Lung (tissue), 12 donors: ENCODE results near the gene SH3GL1. TPM values are rescaled to one million over a fixed set of nuclear protein-coding genes. Genes with fewer than 3 reads are reported as not detected.

Experiments used
- ATAC-seq: fragments of 200-7000 bp; cut with Tn5 transposase; one replicate; pipeline ENCODE4 v1.9.1; 2020; ENCODE audit warnings: moderate number of reproducible peaks; ENCODE audit not compliant: insufficient read depth, low FRiP score
- DNase-seq, 3 donors: peaks; one replicate each; pipeline ENCODE4 v3.0.0-alpha.2; 2013 to 2017
- H3K27ac ChIP-seq, 2 donors: one replicate each; pipeline ENCODE4 v1.5.1; 2013; ENCODE audit warnings: mild to moderate bottlenecking in 2 of 2, moderate library complexity in 2 of 2, control low read depth in 1 of 2, inconsistent platforms in 1 of 2, low read depth in 1 of 2, low read length in 1 of 2
- H3K27me3 ChIP-seq, 3 donors: one replicate each; pipeline ENCODE4 v1.5.1; 2013; ENCODE audit warnings: low read length in 2 of 3; ENCODE audit not compliant: control insufficient read depth in 3 of 3, insufficient read depth in 3 of 3
- H3K36me3 ChIP-seq, 4 donors: one replicate each; pipeline ENCODE4 v1.5.1; 2013; ENCODE audit warnings: low read length in 4 of 4, mild to moderate bottlenecking in 1 of 4, moderate library complexity in 1 of 4; ENCODE audit not compliant: control insufficient read depth in 4 of 4, insufficient read depth in 4 of 4
- H3K4me1 ChIP-seq, 5 donors: one replicate each; pipeline ENCODE4 v1.5.1; 2013; ENCODE audit warnings: low read length in 5 of 5, mild to moderate bottlenecking in 2 of 5, moderate library complexity in 1 of 5; ENCODE audit not compliant: control insufficient read depth in 5 of 5, insufficient read depth in 5 of 5
- H3K4me3 ChIP-seq: one replicate; pipeline ENCODE4 v1.5.1; 2013; ENCODE audit warnings: mild to moderate bottlenecking, control low read depth, moderate library complexity
- H3K9ac ChIP-seq, 2 donors: one replicate each; pipeline ENCODE4 v1.5.1; 2013; ENCODE audit warnings: low read length in 2 of 2, control low read depth in 1 of 2; ENCODE audit not compliant: insufficient read depth in 1 of 2
- H3K9me3 ChIP-seq, 4 donors: one replicate each; pipeline ENCODE4 v1.5.1; 2013; ENCODE audit warnings: low read length in 3 of 4, mild to moderate bottlenecking in 1 of 4, moderate library complexity in 1 of 4; ENCODE audit not compliant: control insufficient read depth in 4 of 4, insufficient read depth in 3 of 4
- CTCF ChIP-seq: IDR thresholded peaks from 2 replicates; pipeline ENCODE4 v1.5.1; 2012; ENCODE audit warnings: mild to moderate bottlenecking; ENCODE audit errors: control extremely low read depth, extremely low read depth
- WGBS, 2 donors: extraction: QIAGEN DNeasy Blood & Tissue Kit; methylation state at CpG; one replicate each; pipeline ENCODE4 v1.1.7; 2013; 5-methylcytosine and 5-hydroxymethylcytosine counted together
- polyA plus RNA-seq, 2 donors: library from polyadenylated mRNA; stranded (reverse); fragments of 200-250 nt; gene quantifications; one replicate each; pipeline ENCODE4 v1.2.1, GENCODE V29; 2013
- total RNA-seq, 2 donors: library from RNA; depleted of rRNA in 1 of 2; stranded (reverse); fragments of >200 nt in 1 of 2; gene quantifications; one replicate each; pipeline ENCODE4 v1.2.1, GENCODE V29; 2014 to 2021
- donor health status: control.
- donor health status: control.
- donor health status: Bipolar disorder and iron deficiency.
- donor health status: healthy.
- donor health status: DM: yes; HTN: yes; CAD: no.

Gene SH3GL1
- total and polyA plus RNA-seq, 4 donors = 30.6 to 68.6 (median 59.2) TPM

- ATAC-seq = no peak
- 87 to 89% methylated on average over 12 of the region's 12 CpGs for WGBS, 2 donors
Measured at GRCh38 chr19:4439243-4439642, 38.9 kb upstream of the SH3GL1 start.

GRCh38 chr19:4437103-4437502 is 36.8 kb upstream of the SH3GL1 start:
- Histone ChIP-seq H3K9me3 (no peaks in the 10 kb centered on the region), H3K27me3 (no peaks in the 10 kb centered on the region), H3K27ac (no peak overlapping the region), H3K4me1 (no peaks in the 10 kb centered on the region), H3K9ac (no peak overlapping the region), H3K4me3 (no peak overlapping the region), H3K36me3 (peaks cover 2 to 12% (median 9%) of the 10 kb centered on the region in 4 donors)
- DNase-seq = no peak
- no peak for ATAC-seq
- 94 to 98% methylated on average over 10 of the region's 10 CpGs for WGBS, 2 donors
- no peak for TF ChIP-seq CTCF

More at GRCh38 chr19:4439243-4439642, 38.9 kb upstream of the SH3GL1 start:
- no peaks in the 10 kb centered on the region for H3K9me3 ChIP-seq
- no peaks in the 10 kb centered on the region for H3K27me3 ChIP-seq
- no peaks in the 10 kb centered on the region for H3K4me1 ChIP-seq
- no peak for TF ChIP-seq CTCF
- no peak overlapping the region for H3K4me3 ChIP-seq
- peak in 1 of 3 donors; percentile 40 for DNase-seq
- H3K9ac ChIP-seq = no peak overlapping the region
- H3K27ac ChIP-seq = no peak overlapping the region
- H3K36me3 ChIP-seq = peaks cover 0 to 10% (median 5%) of the 10 kb centered on the region in 4 donors

- peaks cover 2 to 14% (median 12%) of the 10 kb centered on the region in 4 donors for H3K36me3 ChIP-seq
Measured at GRCh38 chr19:4436231-4436630, 35.9 kb upstream of the SH3GL1 start.

More at GRCh38 chr19:4436231-4436630, 35.9 kb upstream of the SH3GL1 start:
- Histone ChIP-seq H3K9ac (no peak overlapping the region), H3K4me3 (no peak overlapping the region), H3K27ac (no peak overlapping the region), H3K27me3 (no peaks in the 10 kb centered on the region), H3K9me3 (no peaks in the 10 kb centered on the region), H3K4me1 (no peaks in the 10 kb centered on the region)
- ATAC-seq = no peak
- DNase-seq = no peak
- no peak for TF ChIP-seq CTCF
- WGBS, 2 donors = 95 to 96% methylated on average over 7 of the region's 7 CpGs
